Measurements from ENCODE around the gene OR2M4.
"Not testable (repeated sequence)": the region's sequence is repeated elsewhere in the genome, so short reads cannot be mapped to it uniquely, and the experiment has no call there.

Gene OR2M4, protein sequence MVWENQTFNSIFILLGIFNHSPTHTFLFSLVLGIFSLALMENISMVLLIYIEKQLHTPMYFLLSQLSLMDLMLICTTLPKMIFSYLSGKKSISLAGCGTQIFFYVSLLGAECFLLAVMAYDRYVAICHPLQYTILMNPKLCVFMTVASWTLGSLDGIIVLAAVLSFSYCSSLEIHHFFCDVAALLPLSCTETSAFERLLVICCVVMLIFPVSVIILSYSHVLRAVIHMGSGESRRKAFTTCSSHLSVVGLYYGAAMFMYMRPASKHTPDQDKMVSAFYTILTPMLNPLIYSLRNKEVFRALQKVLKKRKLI

DNA sequence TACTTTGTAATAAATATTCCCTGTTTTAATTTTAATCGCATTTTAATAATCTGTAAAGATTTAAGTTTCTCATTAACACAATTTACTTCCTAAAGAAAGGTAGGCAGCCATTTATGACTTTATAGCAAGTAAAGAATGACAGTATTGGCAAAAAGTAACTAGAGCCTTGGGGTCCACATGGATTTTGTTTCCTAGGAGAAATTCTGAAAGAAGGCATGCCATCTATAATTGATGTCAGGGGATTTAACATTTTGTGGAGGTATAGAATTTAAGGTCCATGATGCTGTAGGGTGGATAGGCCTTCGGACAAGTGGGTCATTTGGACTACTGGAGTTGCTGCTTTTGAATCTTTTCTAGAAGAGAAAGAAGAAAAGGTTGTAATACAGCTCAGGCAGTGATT is at the start of gene OR2M4:
TSS of gene OR2M4 (plus strand) at position 301 of the 400 bp plus-strand sequence. CDS start 7,512 bp downstream, outside the sequence.
- Mint-ChIP-seq H3K9me3 (peaks cover 3% of the 10 kb centered on the region), H3K4me1 (no peaks in the 10 kb centered on the region), H3K4me3 (no peak within 1 kb of the TSS), H3K27ac (no peak within 1 kb of the TSS), H3K36me3 (no peaks in the 10 kb centered on the region)
- DNase-seq (ENCODE audit: low spot score in 2 of 2): no peak
- no peak for ATAC-seq

DNA sequence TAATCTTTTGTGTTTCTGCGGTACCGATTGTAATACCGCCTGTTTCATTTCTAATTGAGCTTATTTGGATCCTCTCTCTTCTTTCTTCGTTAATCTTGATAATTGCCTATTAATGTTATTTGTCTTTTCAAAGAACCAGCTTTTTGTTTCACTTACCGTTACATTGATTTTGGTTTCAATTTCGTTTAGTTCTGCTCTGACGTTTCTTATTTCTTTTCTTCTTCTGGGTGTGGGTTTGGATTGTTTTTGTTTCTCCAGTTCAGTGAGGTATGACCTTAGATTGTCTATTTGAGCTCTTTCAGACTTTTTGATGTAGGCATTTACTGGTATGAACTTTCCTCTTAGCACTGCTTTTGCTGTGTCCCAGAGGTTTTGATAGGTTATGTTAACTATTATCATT is 47.2 kb upstream of the OR2M4 start:
- H3K27ac Mint-ChIP-seq: no peak overlapping the region
- DNase-seq (ENCODE audit: low spot score in 2 of 2) (no peak), ATAC-seq (no peak)
- H3K36me3 Mint-ChIP-seq: no peaks in the 10 kb centered on the region
- no peaks in the 10 kb centered on the region for H3K4me1 Mint-ChIP-seq
- peaks cover 16% of the 10 kb centered on the region for H3K9me3 Mint-ChIP-seq
- H3K4me3 Mint-ChIP-seq: no peak overlapping the region

DNA sequence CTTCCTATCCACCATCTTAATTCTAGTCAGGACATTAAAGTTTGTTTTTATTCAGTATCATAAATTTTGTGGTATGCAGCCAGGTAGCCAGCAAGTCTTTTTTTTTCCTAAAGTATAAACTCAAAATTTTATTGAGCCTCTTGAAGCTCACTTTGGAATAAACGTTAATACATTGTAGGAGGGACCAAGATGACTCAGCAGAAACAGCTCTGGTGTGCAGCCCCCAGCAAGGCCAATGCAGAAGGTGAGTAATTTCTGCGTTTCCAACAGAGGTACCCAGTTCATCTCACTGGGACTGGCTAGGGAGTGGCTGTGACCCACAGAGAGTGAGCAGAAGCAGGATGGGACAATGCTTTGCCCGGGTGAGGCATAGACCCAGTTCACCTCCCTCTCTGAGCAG is 43.9 kb upstream of the OR2M4 start:
- no peak for DNase-seq (ENCODE audit: low spot score in 2 of 2)
- H3K27ac Mint-ChIP-seq: no peak overlapping the region
- H3K36me3 Mint-ChIP-seq: no peaks in the 10 kb centered on the region
- H3K9me3 Mint-ChIP-seq: peaks cover 24% of the 10 kb centered on the region
- no peak overlapping the region for H3K4me3 Mint-ChIP-seq
- no peaks in the 10 kb centered on the region for H3K4me1 Mint-ChIP-seq
- no peak for ATAC-seq

DNA sequence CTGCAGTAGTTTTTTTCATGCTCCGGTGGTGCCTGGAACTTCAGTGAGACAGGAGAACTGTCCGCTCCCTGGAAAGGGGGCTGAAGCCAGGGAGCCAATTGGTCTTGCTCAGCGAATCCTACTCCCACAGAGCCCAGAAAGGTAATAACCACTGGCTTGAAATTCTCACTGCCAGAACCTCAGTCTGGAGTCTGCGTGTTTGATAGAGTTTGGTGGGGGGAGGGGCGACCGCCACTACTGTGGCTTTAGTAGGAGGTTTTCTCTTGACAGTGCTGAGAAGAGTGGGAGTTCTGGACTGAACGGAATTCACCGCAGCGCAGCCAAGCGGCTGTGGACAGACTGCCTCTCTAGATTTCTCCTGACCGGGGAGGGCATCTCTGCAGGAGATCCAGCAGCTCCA is 42.2 kb upstream of the OR2M4 start:
- Mint-ChIP-seq H3K4me3 (no peak overlapping the region), H3K27ac (no peak overlapping the region)

DNA sequence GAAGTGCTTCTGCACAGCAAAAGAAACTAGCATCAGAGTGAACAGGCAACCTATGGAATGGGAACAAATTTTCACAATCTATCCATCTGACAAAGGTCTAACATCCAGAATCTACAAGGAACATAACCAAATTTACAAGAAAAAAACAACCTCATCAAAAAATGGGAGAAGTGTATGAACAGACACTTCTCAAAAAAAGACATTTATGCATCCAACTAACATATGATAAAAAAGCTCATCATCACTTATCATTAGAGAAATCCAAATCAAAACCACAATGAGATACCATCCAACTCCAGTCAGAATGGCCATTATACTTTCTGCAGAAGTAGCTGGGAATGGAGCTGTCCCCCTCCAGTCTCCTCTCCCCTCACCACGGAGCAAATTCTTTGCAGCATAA is 37.1 kb upstream of the OR2M4 start:
- H3K36me3 Mint-ChIP-seq: no peaks in the 10 kb centered on the region
- no peaks in the 10 kb centered on the region for H3K4me1 Mint-ChIP-seq
- DNase-seq (ENCODE audit: low spot score in 2 of 2): no peak
- H3K4me3 Mint-ChIP-seq: no peak overlapping the region
- no peak overlapping the region for H3K27ac Mint-ChIP-seq
- no peak for ATAC-seq
- peaks cover 17% of the 10 kb centered on the region for H3K9me3 Mint-ChIP-seq

More for the DNA sequence above, 42.2 kb upstream of the OR2M4 start:
- no peaks in the 10 kb centered on the region for H3K36me3 Mint-ChIP-seq
- ATAC-seq (no peak), DNase-seq (ENCODE audit: low spot score in 2 of 2) (no peak)
- H3K4me1 Mint-ChIP-seq: no peaks in the 10 kb centered on the region
- H3K9me3 Mint-ChIP-seq: peaks cover 18% of the 10 kb centered on the region

DNA sequence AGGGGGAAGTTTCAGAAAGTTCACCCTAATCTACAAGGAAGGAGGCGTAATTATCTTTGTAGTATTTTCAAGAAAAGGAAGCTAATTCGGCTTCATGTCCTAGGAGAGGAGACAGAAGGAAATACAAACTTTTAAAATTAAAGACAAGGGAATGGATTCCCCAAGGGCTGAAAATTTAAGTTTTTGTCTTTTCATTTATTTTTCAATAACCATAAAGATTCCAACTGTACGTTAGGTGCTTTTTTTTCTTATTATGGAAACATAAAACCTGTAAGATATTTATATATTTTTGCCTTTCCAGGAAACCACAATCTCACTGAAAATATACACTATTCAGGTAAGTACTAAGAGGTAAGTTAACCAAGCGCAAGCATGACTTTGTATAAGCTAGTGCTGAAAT is 34.3 kb upstream of the OR2M4 start, which contains the start of gene OR2M3:
TSS of gene OR2M3 (plus strand) at position 301 of the 400 bp plus-strand sequence. CDS start 5,803 bp downstream, outside the sequence.
- Mint-ChIP-seq H3K9me3 (peaks cover 10% of the 10 kb centered on the region), H3K36me3 (no peaks in the 10 kb centered on the region), H3K4me3 (no peak within 1 kb of the TSS), H3K4me1 (no peaks in the 10 kb centered on the region), H3K27ac (no peak within 1 kb of the TSS)
- ATAC-seq (no peak), DNase-seq (ENCODE audit: low spot score in 2 of 2) (no peak)

DNA sequence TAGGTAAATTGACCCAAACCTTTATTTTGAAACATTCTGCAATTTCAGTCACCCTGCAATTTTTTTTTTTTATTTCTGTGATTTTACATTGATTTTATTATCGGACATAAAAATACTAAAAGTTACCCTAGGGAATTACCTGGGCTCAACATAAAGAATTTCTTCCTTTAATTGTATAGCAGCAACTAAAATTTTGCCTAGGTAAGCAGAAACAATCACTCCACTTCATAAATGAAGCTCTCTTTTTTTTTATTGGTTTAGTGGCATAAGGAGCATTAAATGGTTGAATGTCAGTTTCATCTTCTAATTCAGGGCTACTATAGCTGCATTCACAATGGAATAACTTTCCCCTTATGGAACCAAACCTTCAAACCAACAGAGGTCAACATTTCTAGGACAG is 15.3 kb upstream of the OR2M4 start:
- no peak overlapping the region for H3K27ac Mint-ChIP-seq
- peaks cover 6% of the 10 kb centered on the region for H3K9me3 Mint-ChIP-seq
- H3K4me3 Mint-ChIP-seq: no peak overlapping the region
- no peak for DNase-seq (ENCODE audit: low spot score in 2 of 2)
- no peak for ATAC-seq
- no peaks in the 10 kb centered on the region for H3K36me3 Mint-ChIP-seq
- H3K4me1 Mint-ChIP-seq: no peaks in the 10 kb centered on the region

DNA sequence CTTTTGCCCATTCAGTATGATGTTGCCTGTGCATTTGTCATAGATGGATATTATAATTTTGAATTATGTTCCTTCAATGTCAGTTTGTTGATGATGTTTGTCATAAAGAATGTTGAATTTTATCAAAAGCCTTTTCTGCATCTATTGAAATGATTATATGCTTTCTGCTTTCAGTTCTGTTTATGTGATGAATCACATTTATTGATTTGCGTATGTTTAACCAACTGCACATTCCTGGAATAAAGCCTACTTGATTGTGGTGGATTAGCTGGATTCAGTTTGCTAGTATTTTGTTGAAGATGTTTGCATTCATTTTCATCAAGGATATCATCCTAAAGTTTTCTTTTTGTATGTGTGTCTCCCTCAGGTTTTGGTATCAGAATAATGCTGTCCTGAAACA is 5.7 kb upstream of the OR2M4 start:
- Mint-ChIP-seq H3K9me3 (peaks cover 8% of the 10 kb centered on the region), H3K4me1 (no peaks in the 10 kb centered on the region), H3K4me3 (no peak overlapping the region), H3K27ac (no peak overlapping the region), H3K36me3 (no peaks in the 10 kb centered on the region)
- no peak for ATAC-seq
- no peak for DNase-seq (ENCODE audit: low spot score in 2 of 2)

DNA sequence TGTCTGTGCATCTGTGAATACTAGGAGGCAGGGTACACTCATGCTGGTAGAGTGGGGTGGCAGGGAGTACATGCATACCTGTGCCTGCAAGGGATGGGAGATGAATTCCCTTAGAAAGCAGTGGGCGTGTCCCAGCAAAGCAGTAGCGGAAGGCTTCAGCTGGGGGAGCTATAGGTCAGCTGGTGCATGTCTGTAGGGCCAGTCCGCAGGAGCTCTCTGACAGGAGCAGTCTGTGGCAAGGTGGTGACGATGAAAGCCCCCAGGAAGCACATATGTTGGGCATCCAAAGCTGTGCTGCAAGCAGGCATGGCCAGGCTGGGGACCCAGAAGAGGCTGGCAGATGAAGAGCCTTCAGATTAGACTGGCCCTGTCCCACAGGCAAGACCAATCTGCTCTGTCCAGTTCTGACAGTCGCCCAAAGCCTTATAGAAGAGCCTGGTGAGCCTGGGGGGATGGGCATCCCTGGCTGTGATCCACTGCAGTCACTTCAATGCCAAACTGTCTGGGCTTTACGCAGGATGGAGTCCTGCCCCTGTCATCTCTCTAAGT is 1.8 kb upstream of the OR2M4 start:
- ATAC-seq (no peak), DNase-seq (ENCODE audit: low spot score in 2 of 2) (no peak)
- no peak overlapping the region for H3K27ac Mint-ChIP-seq
- no peaks in the 10 kb centered on the region for H3K36me3 Mint-ChIP-seq
- H3K4me3 Mint-ChIP-seq: no peak overlapping the region
- H3K9me3 Mint-ChIP-seq: peaks cover 8% of the 10 kb centered on the region
- no peaks in the 10 kb centered on the region for H3K4me1 Mint-ChIP-seq

DNA sequence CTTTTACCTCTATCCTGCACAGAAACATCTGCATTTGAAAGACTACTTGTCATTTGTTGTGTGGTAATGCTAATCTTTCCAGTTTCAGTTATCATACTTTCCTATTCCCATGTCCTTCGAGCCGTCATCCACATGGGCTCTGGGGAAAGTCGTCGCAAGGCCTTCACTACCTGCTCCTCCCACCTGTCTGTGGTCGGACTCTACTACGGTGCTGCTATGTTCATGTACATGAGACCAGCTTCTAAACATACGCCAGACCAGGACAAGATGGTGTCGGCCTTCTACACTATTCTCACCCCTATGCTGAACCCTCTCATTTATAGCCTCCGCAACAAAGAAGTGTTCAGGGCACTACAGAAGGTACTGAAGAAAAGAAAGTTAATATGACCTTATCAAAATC is 8.3 kb downstream of the OR2M4 start:
- H3K4me3 Mint-ChIP-seq: no peak overlapping the region
- ATAC-seq: no peak
- no peaks in the 10 kb centered on the region for H3K36me3 Mint-ChIP-seq
- DNase-seq (ENCODE audit: low spot score in 2 of 2): no peak
- no peaks in the 10 kb centered on the region for H3K9me3 Mint-ChIP-seq
- H3K4me1 Mint-ChIP-seq: no peaks in the 10 kb centered on the region
- no peak overlapping the region for H3K27ac Mint-ChIP-seq

DNA sequence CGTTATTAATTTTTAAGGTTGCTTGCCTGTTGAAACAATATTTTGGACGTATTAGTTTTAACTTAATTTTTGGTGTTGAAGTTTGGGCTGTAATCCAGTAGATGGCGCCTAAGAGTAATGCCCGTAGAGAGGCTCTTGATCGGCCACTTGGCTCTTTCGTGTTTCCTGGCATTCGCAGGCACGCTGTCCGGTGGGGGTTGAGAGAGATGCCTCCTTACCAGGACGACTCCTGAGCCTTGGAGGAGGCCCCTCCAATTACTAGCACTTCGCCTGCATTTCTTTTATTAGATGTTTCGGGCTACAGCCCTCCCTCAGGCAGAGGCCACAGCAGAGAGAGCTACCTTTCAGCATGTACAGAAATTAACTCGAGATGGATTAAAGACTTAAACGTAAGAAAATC is 12.0 kb downstream of the OR2M4 start:
- no peak overlapping the region for H3K27ac Mint-ChIP-seq
- H3K4me1 Mint-ChIP-seq: no peaks in the 10 kb centered on the region
- no peaks in the 10 kb centered on the region for H3K9me3 Mint-ChIP-seq
- no peak for ATAC-seq
- H3K4me3 Mint-ChIP-seq: no peak overlapping the region
- DNase-seq (ENCODE audit: low spot score in 2 of 2): no peak
- H3K36me3 Mint-ChIP-seq: no peaks in the 10 kb centered on the region

DNA sequence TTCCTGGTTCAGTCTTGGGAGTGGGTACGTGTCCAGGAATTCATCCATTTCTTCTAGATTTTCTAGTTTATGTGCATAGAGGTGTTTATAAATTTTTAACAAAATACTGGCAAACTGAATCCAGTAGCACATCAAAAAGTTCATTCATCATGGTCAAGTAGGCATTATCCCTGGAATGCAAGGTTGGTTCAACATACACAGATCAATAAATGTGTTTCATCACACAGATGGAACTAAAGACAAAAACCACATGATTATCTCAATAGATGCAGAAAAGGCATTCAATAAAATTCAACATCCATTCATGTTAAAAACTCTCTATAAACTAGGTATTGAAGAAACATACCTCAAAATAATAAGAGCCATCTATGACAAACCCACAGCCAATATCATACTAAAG is 28.1 kb downstream of the OR2M4 start:
- H3K9me3 Mint-ChIP-seq: peaks cover 19% of the 10 kb centered on the region
- not testable (repeated sequence) for DNase-seq (ENCODE audit: low spot score in 2 of 2); ATAC-seq; H3K4me3 Mint-ChIP-seq; H3K36me3 Mint-ChIP-seq; H3K4me1 Mint-ChIP-seq; H3K27ac Mint-ChIP-seq

DNA sequence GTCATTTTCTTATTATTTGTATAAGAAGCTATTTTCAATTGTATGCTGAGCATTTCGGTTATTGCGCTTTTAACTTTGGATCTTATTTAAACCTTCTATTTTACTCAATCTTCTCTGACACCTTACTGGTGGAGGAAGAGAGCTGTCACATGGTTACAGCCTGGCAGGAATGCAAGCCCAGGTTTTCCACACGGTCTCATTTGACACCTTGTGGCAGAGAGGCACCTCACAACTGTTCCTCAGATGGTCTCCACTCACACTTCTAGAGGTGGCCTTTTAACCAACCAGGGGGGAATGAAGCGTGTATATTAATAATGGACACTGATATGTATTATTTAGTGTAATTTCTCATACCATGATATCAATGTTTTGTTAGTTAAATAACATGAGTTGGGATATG is 37.0 kb downstream of the OR2M4 start:
- DNase-seq (ENCODE audit: low spot score in 2 of 2) (no peak), ATAC-seq (no peak)
- Mint-ChIP-seq H3K4me3 (no peak overlapping the region), H3K27ac (no peak overlapping the region), H3K9me3 (peaks cover 10% of the 10 kb centered on the region), H3K36me3 (no peaks in the 10 kb centered on the region), H3K4me1 (no peaks in the 10 kb centered on the region)

DNA sequence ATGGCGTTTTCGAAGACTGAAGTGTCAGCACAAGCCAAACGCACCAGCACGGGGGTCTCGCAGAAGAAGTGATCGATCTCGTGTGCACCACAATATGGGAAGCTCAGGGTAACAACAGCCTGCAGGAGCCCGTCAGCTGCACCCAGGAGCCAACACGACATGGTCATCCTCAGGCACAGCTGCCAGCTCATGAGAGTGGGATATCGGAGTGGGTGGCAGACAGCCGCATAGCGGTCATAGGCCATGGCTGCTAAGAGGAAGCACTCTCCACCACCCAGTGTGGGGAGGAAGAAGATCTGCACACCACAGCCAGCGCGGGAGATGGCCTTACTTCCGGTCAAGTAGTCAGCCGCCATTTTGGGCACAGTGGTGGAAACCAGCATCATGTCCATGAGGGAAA is 42.0 kb downstream of the OR2M4 start:
- not testable (repeated sequence) for H3K4me1 Mint-ChIP-seq; H3K4me3 Mint-ChIP-seq; H3K36me3 Mint-ChIP-seq; H3K27ac Mint-ChIP-seq; DNase-seq (ENCODE audit: low spot score in 2 of 2); H3K9me3 Mint-ChIP-seq
- ATAC-seq: peak; percentile 46

DNA sequence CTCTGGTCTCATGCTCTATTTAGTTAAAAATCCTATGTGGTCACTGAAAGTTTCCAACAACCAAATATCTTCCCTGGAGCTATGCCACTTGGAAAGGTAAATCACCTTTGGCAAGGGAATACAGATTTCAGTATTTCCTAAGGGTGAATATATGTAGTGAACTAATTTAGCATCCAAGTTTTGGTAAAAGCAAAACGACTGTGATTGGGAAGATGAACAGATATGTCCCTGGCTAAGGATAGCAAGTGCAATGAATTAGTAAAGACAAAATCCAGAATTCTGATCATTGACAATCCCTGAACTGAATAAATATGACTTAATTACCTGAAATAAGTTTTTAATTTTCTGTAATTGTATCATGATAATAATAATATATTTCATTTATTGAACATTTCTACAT is 46.7 kb downstream of the OR2M4 start, which contains the start of gene OR2T33:
TSS of gene OR2T33 (minus strand) at position 101 of the 400 bp plus-strand sequence. CDS start 4,162 bp downstream, outside the sequence.
- ATAC-seq: no peak

DNA sequence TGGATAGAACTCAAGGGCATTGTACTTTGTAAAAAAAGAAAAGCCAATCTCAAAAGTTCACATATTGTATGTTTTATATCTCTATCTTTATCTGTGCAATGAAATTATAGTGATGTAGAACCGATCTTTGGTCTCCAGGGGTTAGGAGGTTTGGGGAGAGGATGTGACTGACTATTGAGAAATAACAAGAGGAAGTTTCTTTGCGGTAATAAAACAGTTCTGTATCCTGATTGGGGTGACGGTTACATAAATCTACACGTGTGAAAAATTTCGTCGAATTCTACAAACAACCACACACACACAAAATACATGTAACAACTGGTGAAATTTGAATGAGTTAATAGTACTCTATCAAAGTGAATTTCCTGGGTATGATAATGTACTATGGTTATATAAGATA is 57.2 kb downstream of the OR2M4 start:
- DNase-seq (ENCODE audit: low spot score in 2 of 2): no peak
- no peaks in the 10 kb centered on the region for H3K4me1 Mint-ChIP-seq
- no peak for ATAC-seq
- H3K36me3 Mint-ChIP-seq: no peaks in the 10 kb centered on the region
- no peak overlapping the region for H3K4me3 Mint-ChIP-seq
- H3K9me3 Mint-ChIP-seq: peaks cover 4% of the 10 kb centered on the region
- no peak overlapping the region for H3K27ac Mint-ChIP-seq

More for the DNA sequence above, 46.7 kb downstream of the OR2M4 start, which contains the start of gene OR2T33:
- H3K4me3 Mint-ChIP-seq: no peak within 1 kb of the TSS
- no peaks in the 10 kb centered on the region for H3K36me3 Mint-ChIP-seq
- no peaks in the 10 kb centered on the region for H3K4me1 Mint-ChIP-seq
- DNase-seq (ENCODE audit: low spot score in 2 of 2): no peak
- no peak within 1 kb of the TSS for H3K27ac Mint-ChIP-seq
- H3K9me3 Mint-ChIP-seq: peaks cover 6% of the 10 kb centered on the region

Measured in stimulated activated effector memory CD8-positive, alpha-beta T cell treated with anti-CD3 and anti-CD28 coated beads, Interleukin-12 subunit alpha, Interleukin-12 subunit beta, amount 100 ng/mL, for 72 hours (primary cell).